ENCODE measurements around the gene PDIA6.

The PDIA6 gene

GRCh38 chr2:10764896-10765295, 47.7 kb downstream of the PDIA6 start:
- ChIA-PET CTCF (no interaction called here), POLR2A (no interaction called here)
- no peak overlapping the region for H3K4me3 ChIP-seq (ENCODE audit: low read depth, low read length)
- no peak for TF ChIP-seq CTCF (IDR thresholded peaks at IDR 0.05; ENCODE audit: insufficient read depth, low read length, missing control alignments)
- DNase-seq (ENCODE audit: low read depth, low spot score): no peak

- POLR2A ChIA-PET: no interaction called here
- CTCF ChIA-PET: no interaction called here
- no peak overlapping the region for H3K4me3 ChIP-seq (ENCODE audit: low read depth, low read length)
- no peak for TF ChIP-seq CTCF (IDR thresholded peaks at IDR 0.05; ENCODE audit: insufficient read depth, low read length, missing control alignments)
- no peak for DNase-seq (ENCODE audit: low read depth, low spot score)
These were observed 48.3 kb downstream of the PDIA6 start for GRCh38 chr2:10764096-10764785.

GRCh38 chr2:10763461-10763800, 49.2 kb downstream of the PDIA6 start:
- no peak for TF ChIP-seq CTCF (IDR thresholded peaks at IDR 0.05; ENCODE audit: insufficient read depth, low read length, missing control alignments)
- DNase-seq (ENCODE audit: low read depth, low spot score): no peak
- CTCF ChIA-PET: no interaction called here
- no peak overlapping the region for H3K4me3 ChIP-seq (ENCODE audit: low read depth, low read length)
- POLR2A ChIA-PET: no interaction called here

- no peak overlapping the region for H3K4me3 ChIP-seq (ENCODE audit: low read depth, low read length)
- ChIA-PET POLR2A (no interaction called here), CTCF (no interaction called here)
- no peak for DNase-seq (ENCODE audit: low read depth, low spot score)
- TF ChIP-seq CTCF (IDR thresholded peaks at IDR 0.05; ENCODE audit: insufficient read depth, low read length, missing control alignments): no peak
These were observed 49.7 kb downstream of the PDIA6 start for GRCh38 chr2:10762651-10763460.

- CTCF ChIA-PET: no interaction called here
- TF ChIP-seq CTCF (IDR thresholded peaks at IDR 0.05; ENCODE audit: insufficient read depth, low read length, missing control alignments): no peak
- H3K4me3 ChIP-seq (ENCODE audit: low read depth, low read length): no peak overlapping the region
- DNase-seq (ENCODE audit: low read depth, low spot score): no peak
- POLR2A ChIA-PET: no interaction called here
These were observed 51.0 kb downstream of the PDIA6 start for GRCh38 chr2:10761591-10761990.

GRCh38 chr2:10760794-10761504, 51.6 kb downstream of the PDIA6 start:
- H3K4me3 ChIP-seq (ENCODE audit: low read depth, low read length): no peak overlapping the region
- no peak for TF ChIP-seq CTCF (IDR thresholded peaks at IDR 0.05; ENCODE audit: insufficient read depth, low read length, missing control alignments)
- DNase-seq (ENCODE audit: low read depth, low spot score): no peak
- CTCF ChIA-PET: no interaction called here
- POLR2A ChIA-PET: no interaction called here

Measured in AG04449 (cell line).